Endodermal cell (in vitro differentiated cells): ENCODE results near the gene DHRS12. TPM values are rescaled to one million over a fixed set of nuclear protein-coding genes. Genes with fewer than 3 reads are reported as not detected.

Source experiments
- DNase-seq: peaks from one replicate; pipeline ENCODE4 v3.0.0-alpha.2; 2017
- H3K27ac ChIP-seq: 2 replicates; pipeline ENCODE4 v1.5.1; 2013; ENCODE audit warnings: mild to moderate bottlenecking, low read depth, low read length, moderate library complexity
- H3K27me3 ChIP-seq: 2 replicates; pipeline ENCODE4 v1.6.1; 2013; ENCODE audit warnings: mild to moderate bottlenecking, low read length, moderate library complexity; ENCODE audit not compliant: insufficient read depth, control insufficient read depth, poor library complexity, severe bottlenecking
- H3K36me3 ChIP-seq: 2 replicates; pipeline ENCODE4 v1.7.0; 2013; ENCODE audit warnings: mild to moderate bottlenecking, low read length, moderate library complexity; ENCODE audit not compliant: control insufficient read depth, insufficient read depth
- H3K4me1 ChIP-seq: one replicate; pipeline ENCODE4 v1.7.0; 2013; ENCODE audit warnings: low read length; ENCODE audit not compliant: control insufficient read depth, insufficient read depth
- H3K4me3 ChIP-seq: 2 replicates; pipeline ENCODE4 v1.5.1; 2013; ENCODE audit warnings: mild to moderate bottlenecking, low read length, moderate library complexity
- H3K9ac ChIP-seq: 2 replicates; pipeline ENCODE4 v1.6.1; 2013; ENCODE audit warnings: mild to moderate bottlenecking, low read length, moderate library complexity; ENCODE audit not compliant: poor library complexity, severe bottlenecking; ENCODE audit errors: extremely low read depth
- H3K9me3 ChIP-seq: 2 replicates; pipeline ENCODE4 v1.6.1; 2013; ENCODE audit warnings: mild to moderate bottlenecking, low read length, moderate library complexity; ENCODE audit not compliant: control insufficient read depth
- H3K27ac Mint-ChIP-seq: 2 replicates; pipeline ENCODE4 v1.8.0; 2020; ENCODE audit warnings: mixed read lengths
- H3K27me3 Mint-ChIP-seq: 2 replicates; pipeline ENCODE4 v1.8.0; 2021; ENCODE audit warnings: mild to moderate bottlenecking, mixed read lengths; ENCODE audit not compliant: insufficient read depth
- H3K36me3 Mint-ChIP-seq: 2 replicates; pipeline ENCODE4 v1.8.0; 2020; ENCODE audit warnings: low read depth, mixed read lengths
- H3K4me1 Mint-ChIP-seq: 2 replicates; pipeline ENCODE4 v1.8.0; 2020; ENCODE audit warnings: mixed read lengths
- H3K4me3 Mint-ChIP-seq: 2 replicates; pipeline ENCODE4 v1.8.0; 2020; ENCODE audit warnings: mild to moderate bottlenecking, moderate library complexity, mixed read lengths
- H3K9me3 Mint-ChIP-seq: 2 replicates; pipeline ENCODE4 v1.8.0; 2020; ENCODE audit warnings: mild to moderate bottlenecking, mixed read lengths
- CTCF ChIP-seq: fragments of 200-600 bp; sonication (generic); conservative IDR thresholded peaks from 2 replicates; pipeline ENCODE4 v1.5.0; 2021; ENCODE audit warnings: antibody characterized with exemption, mild to moderate bottlenecking
- WGBS, 2 experiments: methylation state at CpG; one replicate each; pipeline versions ENCODE4 v1.1.5 to v1.1.7; 2013; ENCODE audit warnings: missing lambda C conversion rate in 2 of 2, mixed read lengths in 1 of 2; ENCODE audit not compliant: insufficient coverage in 1 of 2, insufficient read length in 1 of 2; 5-methylcytosine and 5-hydroxymethylcytosine counted together
- long read RNA-seq, 4 experiments: library from polyadenylated mRNA in 2 of 4; library from RNA in 1 of 4; library from capped mRNA in 1 of 4; stranded (forward) in 3 of 4; unstranded in 1 of 4; transcript quantifications; one replicate each; pipeline ENCODE4 v2.0.0, GENCODE V29; 2020 to 2021; ENCODE audit warnings: inconsistent platforms in 1 of 4
- polyA plus RNA-seq, 2 experiments: library from polyadenylated mRNA; stranded (reverse); fragments of 50-300 nt; gene quantifications; one replicate each; pipeline ENCODE4 v1.2.3, GENCODE V29; 2013
- total RNA-seq, 2 donors: library from RNA; stranded (reverse); fragmentation: NEBNext Ultra II Directional in 1 of 2; extraction: Animal tissue kit (Norgen Biotek cat#: 25700) in 1 of 2; gene quantifications; 2 replicates in 1 of 2; 3 replicates in 1 of 2; pipeline ENCODE4 v1.2.1, GENCODE V29; 2021

Gene DHRS12, protein sequence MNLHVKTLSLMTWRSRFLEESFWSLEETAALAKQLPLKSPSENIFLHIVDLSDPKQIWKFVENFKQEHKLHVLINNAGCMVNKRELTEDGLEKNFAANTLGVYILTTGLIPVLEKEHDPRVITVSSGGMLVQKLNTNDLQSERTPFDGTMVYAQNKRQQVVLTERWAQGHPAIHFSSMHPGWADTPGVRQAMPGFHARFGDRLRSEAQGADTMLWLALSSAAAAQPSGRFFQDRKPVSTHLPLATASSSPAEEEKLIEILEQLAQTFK
- 10 to 100 TPM; 13.8 to 19.8 TPM for total RNA-seq
- 18.1 TPM for polyA plus RNA-seq (2013, experiment 1 of 2)
- 11.8 TPM for polyA plus RNA-seq (2013, experiment 2 of 2)
- long read RNA-seq, experiment 1, partial matches to known transcripts: 1 of 8 reads
- long read RNA-seq, experiment 1, other reads (novel, unspliced or antisense): 5 of 8 reads
- long read RNA-seq, experiment 2, transcript DHRS12-203 (10 exons, 1,162 nt): major isoform, 8 of 29 reads
- long read RNA-seq, experiment 2, partial matches to known transcripts: 3 of 29 reads
- long read RNA-seq, experiment 2, other reads (novel, unspliced or antisense): 18 of 29 reads
- long read RNA-seq, experiment 3, transcript DHRS12-203 (10 exons, 1,162 nt): major isoform, 7 of 35 reads
- long read RNA-seq, experiment 3, partial matches to known transcripts: 4 of 35 reads
- long read RNA-seq, experiment 3, other reads (novel, unspliced or antisense): 23 of 35 reads
- long read RNA-seq, experiment 4, transcript DHRS12-203 (10 exons, 1,162 nt): major isoform, 5 of 40 reads
- long read RNA-seq, experiment 4, partial matches to known transcripts: 1 of 40 reads
- long read RNA-seq, experiment 4, other reads (novel, unspliced or antisense): 33 of 40 reads

DNA sequence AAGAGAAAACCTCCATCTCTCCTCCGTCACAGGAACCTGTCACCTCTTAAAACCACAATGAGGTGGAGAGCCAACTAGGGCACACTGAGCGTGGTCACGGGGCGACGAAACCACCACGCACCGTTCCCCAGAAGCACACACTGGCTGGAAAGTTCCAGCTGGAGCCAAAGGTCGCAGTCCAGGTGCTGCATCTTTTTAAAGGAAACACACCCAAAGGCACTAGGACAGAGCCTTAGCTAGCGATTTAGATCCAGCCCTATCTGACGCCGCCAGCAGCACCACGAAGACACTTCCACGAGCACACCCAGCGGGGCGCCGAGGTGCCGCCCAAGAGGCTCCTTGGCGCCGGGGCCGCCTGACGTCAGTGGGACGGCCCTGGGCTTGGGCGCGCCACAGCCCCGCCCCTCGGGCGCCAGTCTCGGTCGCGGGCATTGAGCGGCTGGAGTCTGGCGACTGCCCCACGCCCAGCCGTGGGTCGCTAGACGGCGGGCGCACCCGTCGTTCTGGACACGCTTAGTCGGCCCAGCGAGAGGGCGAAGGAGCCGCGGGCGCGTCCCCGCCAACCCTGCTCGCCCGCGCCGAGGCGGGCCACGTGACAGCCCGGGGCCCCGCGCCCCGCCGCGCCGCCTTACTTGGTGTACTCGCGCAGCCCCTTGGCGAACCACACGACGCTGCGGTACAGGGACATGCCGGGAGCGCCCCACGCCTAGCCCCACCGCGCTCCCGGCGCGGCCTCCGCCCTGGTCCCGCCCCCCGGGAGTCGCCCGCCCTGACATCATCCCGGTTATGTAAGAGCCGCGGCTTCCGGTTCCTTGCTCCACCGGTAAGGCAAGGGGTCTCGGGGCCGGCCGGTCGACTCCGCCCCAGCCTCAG lies at the start of gene DHRS12:
Gene DHRS12, minus strand, starts transcription at position 742 of the 873 bp plus-strand sequence. CDS start 4,504 bp downstream, outside the sequence.
- Histone ChIP-seq H3K27me3 (no peaks in the 10 kb centered on the region), H3K4me3 (peak within 1 kb of the TSS; percentile 92), H3K36me3 (no peaks in the 10 kb centered on the region), H3K27ac (peak within 1 kb of the TSS; percentile 92), H3K4me1 (peaks cover 9% of the 10 kb centered on the region), H3K9me3 (no peaks in the 10 kb centered on the region), H3K9ac (peak within 1 kb of the TSS; percentile 92)
- H3K36me3 Mint-ChIP-seq: no peaks in the 10 kb centered on the region
- DNase-seq: peak; percentile 92
- 2 to 8% methylated on average over 27 to 91 of the region's 91 CpGs for WGBS, 2 experiments
- peak within 1 kb of the TSS; percentile 98 for H3K27ac Mint-ChIP-seq
- H3K4me1 Mint-ChIP-seq: peaks cover 47% of the 10 kb centered on the region
- no peak for TF ChIP-seq CTCF
- no peaks in the 10 kb centered on the region for H3K27me3 Mint-ChIP-seq
- H3K4me3 Mint-ChIP-seq: peak within 1 kb of the TSS; percentile 79
- no peaks in the 10 kb centered on the region for H3K9me3 Mint-ChIP-seq

DNA sequence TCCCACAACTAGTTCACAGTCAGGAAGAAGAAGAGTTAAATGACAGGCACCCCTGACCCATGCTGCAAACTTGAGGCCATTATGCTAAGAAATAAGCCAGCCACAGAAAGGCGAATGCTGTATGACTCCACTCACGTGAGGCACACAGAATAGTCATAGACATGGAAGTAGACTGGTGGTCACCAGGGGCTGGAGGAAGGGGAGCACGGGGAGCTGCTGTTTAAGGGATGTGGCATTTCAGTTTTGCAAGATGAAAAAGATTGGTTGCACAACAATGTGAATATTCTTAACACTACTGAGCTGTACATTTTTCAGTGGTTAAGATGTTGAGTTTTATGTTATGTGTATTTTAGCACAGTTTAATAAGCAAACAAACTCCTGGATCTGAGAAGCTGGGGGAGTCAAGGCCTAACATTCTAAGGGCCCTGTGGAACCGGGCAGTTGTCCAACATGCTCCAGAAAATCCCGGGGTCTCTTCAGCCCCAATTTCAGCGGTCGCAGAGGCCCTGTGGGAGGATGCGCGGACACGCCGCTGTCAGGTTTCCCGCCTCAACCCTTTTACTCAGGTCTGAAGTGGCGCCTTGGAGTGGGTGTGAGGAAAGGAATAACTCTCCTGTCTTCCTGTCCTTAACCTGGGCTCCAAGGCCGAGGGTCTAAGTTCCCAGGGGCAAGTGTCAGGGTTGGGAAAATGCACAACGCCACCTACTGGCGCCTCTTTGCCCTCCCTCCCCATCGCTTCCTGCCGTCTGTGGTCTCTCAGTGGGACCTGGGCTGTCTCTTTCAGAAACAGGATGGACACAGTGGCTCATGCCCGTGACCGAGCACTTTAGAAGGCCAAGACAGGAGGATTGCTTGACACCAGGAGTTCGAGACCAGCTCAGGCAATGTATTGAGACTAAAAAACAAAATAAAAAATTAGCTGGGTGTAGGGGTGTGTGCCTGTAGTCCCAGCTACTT lies 45.5 kb upstream of the DHRS12 start:
- Mint-ChIP-seq H3K4me1 (peaks cover 9% of the 10 kb centered on the region), H3K36me3 (no peaks in the 10 kb centered on the region), H3K4me3 (no peak overlapping the region), H3K9me3 (peaks cover 11% of the 10 kb centered on the region), H3K27ac (no peak overlapping the region), H3K27me3 (peaks cover 8% of the 10 kb centered on the region)
- no peaks in the 10 kb centered on the region for H3K9me3 ChIP-seq
- peaks cover 4% of the 10 kb centered on the region for H3K4me1 ChIP-seq
- H3K27ac ChIP-seq: no peak overlapping the region
- WGBS, 2 experiments: 57 to 61% methylated on average over 12 to 21 of the region's 21 CpGs
- H3K9ac ChIP-seq: no peak overlapping the region
- H3K36me3 ChIP-seq: no peaks in the 10 kb centered on the region
- peaks cover 5% of the 10 kb centered on the region for H3K27me3 ChIP-seq
- H3K4me3 ChIP-seq: no peak overlapping the region
- peak; percentile 95 for DNase-seq
- TF ChIP-seq CTCF: peak; percentile 93
